Duodenal mucosa (tissue), 2 donors: Measurements from ENCODE around the gene TANGO6.
A peak's percentile ranks its signal among the peaks of the same experiment; 100 is the strongest.

Experiments
- H3K27ac ChIP-seq: one replicate; pipeline ENCODE4 v1.7.0; 2013; ENCODE audit warnings: low read depth, low read length
- H3K27me3 ChIP-seq, 2 donors: one replicate each; pipeline ENCODE4 v1.7.0; 2013; ENCODE audit warnings: low read length in 2 of 2, control low read depth in 1 of 2; ENCODE audit not compliant: insufficient read depth in 2 of 2, control insufficient read depth in 1 of 2
- H3K36me3 ChIP-seq, 2 donors: one replicate each; pipeline ENCODE4 v1.7.0; 2013; ENCODE audit warnings: low read length in 2 of 2, control low read depth in 1 of 2; ENCODE audit not compliant: insufficient read depth in 2 of 2, control insufficient read depth in 1 of 2
- H3K4me1 ChIP-seq, 2 donors: one replicate each; pipeline ENCODE4 v1.7.0; 2013; ENCODE audit warnings: low read length in 2 of 2, control low read depth in 1 of 2; ENCODE audit not compliant: insufficient read depth in 2 of 2, control insufficient read depth in 1 of 2
- H3K4me3 ChIP-seq, 2 donors: one replicate each; pipeline ENCODE4 v1.7.0; 2013; ENCODE audit warnings: low read length in 2 of 2, low read depth in 1 of 2
- H3K9ac ChIP-seq, 2 donors: one replicate each; pipeline ENCODE4 v1.7.0; 2013; ENCODE audit warnings: low read length in 2 of 2, low read depth in 1 of 2
- H3K9me3 ChIP-seq, 2 donors: one replicate each; pipeline ENCODE4 v1.7.0; 2013; ENCODE audit warnings: low read length in 2 of 2, control low read depth in 1 of 2; ENCODE audit not compliant: control insufficient read depth in 1 of 2

TANGO6 gene

GRCh38 chr16:68843482-68844210 is at the start of gene TANGO6:
TANGO6 (plus strand) TSS chr16:68843531; CDS start chr16:68843618, 87 bp downstream.
- Histone ChIP-seq H3K4me3 (peak within 1 kb of the TSS; percentile 90 to 95), H3K9ac (peak within 1 kb of the TSS; percentile 75 to 84), H3K36me3 (no peaks in the 10 kb centered on the region), H3K27ac (peak within 1 kb of the TSS; percentile 26), H3K4me1 (peaks cover 6 to 7% of the 10 kb centered on the region in 2 donors), H3K9me3 (no peaks in the 10 kb centered on the region), H3K27me3 (no peaks in the 10 kb centered on the region)

- H3K27ac ChIP-seq: no peak overlapping the region
- no peaks in the 10 kb centered on the region for H3K27me3 ChIP-seq
- H3K36me3 ChIP-seq: peaks cover 7 to 20% of the 10 kb centered on the region in 2 donors
- no peak overlapping the region for H3K9ac ChIP-seq
- no peaks in the 10 kb centered on the region for H3K9me3 ChIP-seq
- peaks cover 0 to 1% of the 10 kb centered on the region in 2 donors for H3K4me1 ChIP-seq
- no peak overlapping the region for H3K4me3 ChIP-seq
Measured at GRCh38 chr16:68798398-68798797, 44.9 kb upstream of the TANGO6 start.

- Histone ChIP-seq H3K9me3 (no peaks in the 10 kb centered on the region), H3K4me1 (no peaks in the 10 kb centered on the region), H3K36me3 (peaks cover 7 to 21% of the 10 kb centered on the region in 2 donors), H3K4me3 (no peak overlapping the region), H3K27ac (no peak overlapping the region), H3K9ac (no peak overlapping the region), H3K27me3 (no peaks in the 10 kb centered on the region)
Measured at GRCh38 chr16:68800257-68800875, 43.0 kb upstream of the TANGO6 start.

GRCh38 chr16:68802190-68802589 is 41.1 kb upstream of the TANGO6 start:
- Histone ChIP-seq H3K27ac (no peak overlapping the region), H3K36me3 (peaks cover 7 to 30% of the 10 kb centered on the region in 2 donors), H3K4me3 (no peak overlapping the region), H3K9me3 (no peaks in the 10 kb centered on the region), H3K4me1 (no peaks in the 10 kb centered on the region), H3K27me3 (no peaks in the 10 kb centered on the region), H3K9ac (no peak overlapping the region)

- no peaks in the 10 kb centered on the region for H3K27me3 ChIP-seq
- no peaks in the 10 kb centered on the region for H3K4me1 ChIP-seq
- peaks cover 28 to 62% of the 10 kb centered on the region in 2 donors for H3K36me3 ChIP-seq
- H3K9ac ChIP-seq: no peak overlapping the region
- H3K27ac ChIP-seq: no peak overlapping the region
- no peak overlapping the region for H3K4me3 ChIP-seq
- H3K9me3 ChIP-seq: no peaks in the 10 kb centered on the region
Measured at GRCh38 chr16:68806422-68806821, 36.9 kb upstream of the TANGO6 start.

GRCh38 chr16:68806981-68807380 is 36.4 kb upstream of the TANGO6 start:
- no peaks in the 10 kb centered on the region for H3K27me3 ChIP-seq
- no peaks in the 10 kb centered on the region for H3K9me3 ChIP-seq
- H3K4me1 ChIP-seq: no peaks in the 10 kb centered on the region
- H3K36me3 ChIP-seq: peaks cover 28 to 63% of the 10 kb centered on the region in 2 donors
- H3K4me3 ChIP-seq: no peak overlapping the region
- H3K27ac ChIP-seq: no peak overlapping the region
- H3K9ac ChIP-seq: no peak overlapping the region

- H3K9me3 ChIP-seq: no peaks in the 10 kb centered on the region
- H3K36me3 ChIP-seq: peaks cover 35 to 76% of the 10 kb centered on the region in 2 donors
- H3K4me1 ChIP-seq: no peaks in the 10 kb centered on the region
- H3K27me3 ChIP-seq: no peaks in the 10 kb centered on the region
- no peak overlapping the region for H3K27ac ChIP-seq
- no peak overlapping the region for H3K4me3 ChIP-seq
- H3K9ac ChIP-seq: no peak overlapping the region
Measured at GRCh38 chr16:68814516-68814915, 28.8 kb upstream of the TANGO6 start.

- Histone ChIP-seq H3K9ac (no peak overlapping the region), H3K27ac (no peak overlapping the region), H3K4me1 (peaks cover 0 to 5% of the 10 kb centered on the region in 2 donors), H3K36me3 (peaks cover 32 to 57% of the 10 kb centered on the region in 2 donors), H3K9me3 (no peaks in the 10 kb centered on the region), H3K27me3 (no peaks in the 10 kb centered on the region), H3K4me3 (no peak overlapping the region)
Measured at GRCh38 chr16:68823401-68824135, 19.8 kb upstream of the TANGO6 start.

- H3K27me3 ChIP-seq: no peaks in the 10 kb centered on the region
- peaks cover 36 to 62% of the 10 kb centered on the region in 2 donors for H3K36me3 ChIP-seq
- no peak overlapping the region for H3K27ac ChIP-seq
- no peak overlapping the region for H3K4me3 ChIP-seq
- H3K4me1 ChIP-seq: peaks cover 0 to 5% of the 10 kb centered on the region in 2 donors
- H3K9ac ChIP-seq: no peak overlapping the region
- H3K9me3 ChIP-seq: no peaks in the 10 kb centered on the region
Measured at GRCh38 chr16:68825427-68825826, 17.9 kb upstream of the TANGO6 start.

GRCh38 chr16:68826652-68827051 is 16.7 kb upstream of the TANGO6 start:
- Histone ChIP-seq H3K9ac (no peak overlapping the region), H3K4me1 (peaks cover 0 to 5% of the 10 kb centered on the region in 2 donors), H3K36me3 (peaks cover 39 to 64% of the 10 kb centered on the region in 2 donors), H3K27me3 (no peaks in the 10 kb centered on the region), H3K9me3 (no peaks in the 10 kb centered on the region), H3K27ac (no peak overlapping the region), H3K4me3 (no peak overlapping the region)
